Pancreas (tissue), 10 donors: ENCODE results near the gene VSIG10L2. TPM values are rescaled to one million over a fixed set of nuclear protein-coding genes. Genes with fewer than 3 reads are reported as not detected.

Experiments used
- ATAC-seq, 4 donors: fragments of 200-7000 bp; cut with Tn5 transposase; one replicate each; pipeline versions ENCODE4 v1.8.0 to v1.9.1; 2020; ENCODE audit warnings: mild to moderate bottlenecking in 4 of 4, moderate library complexity in 4 of 4
- DNase-seq, 6 donors: peaks; one replicate each; pipeline ENCODE4 v3.0.0-alpha.2; 2020
- FAIRE-seq: peaks from 2 replicates; lab custom pipeline; 2012; peaks lifted over from hg19 to GRCh38; lab: Jason Lieb, UNC
- H3K27ac ChIP-seq, 4 donors: fragments of 200-600 bp; sonication (generic); 1 replicate in 3 of 4; 2 replicates in 1 of 4; pipeline versions ENCODE4 v1.5.0 to v1.8.0; 2020
- H3K27me3 ChIP-seq, 4 donors: fragments of 200-600 bp; one replicate each; pipeline ENCODE4 v1.8.0; 2021
- H3K36me3 ChIP-seq, 3 donors: fragments of 200-600 bp; sonication (generic) in 1 of 3; one replicate each; pipeline versions ENCODE4 v1.5.0 to v1.8.0; 2020 to 2021
- H3K4me1 ChIP-seq, 3 donors: fragments of 200-600 bp; one replicate each; pipeline ENCODE4 v1.8.0; 2021
- H3K4me3 ChIP-seq, 4 donors: fragments of 200-600 bp; sonication (generic) in 2 of 4; one replicate each; pipeline versions ENCODE4 v1.5.0 to v1.8.0; 2020 to 2021
- H3K9me3 ChIP-seq, 4 donors: fragments of 200-600 bp; one replicate each; pipeline ENCODE4 v1.8.0; 2021
- WGBS, 2 donors: extraction: QIAGEN DNeasy Blood & Tissue Kit; methylation state at CpG; one replicate each; pipeline ENCODE4 v1.1.7; 2013; 5-methylcytosine and 5-hydroxymethylcytosine counted together
- intact Hi-C, 3 donors: fragments of 100-400 bp; cut with DNase I; formaldehyde crosslinking; loops; one replicate each; pipeline versions ENCODE4 v1.11.1 to v1.14.2; 2022
- polyA plus RNA-seq, 2 donors: library from polyadenylated mRNA; stranded (reverse); fragments of 200-250 nt; gene quantifications; one replicate each; pipeline ENCODE4 v1.2.3, GENCODE V29; 2013
- total RNA-seq, 6 donors: library from RNA; stranded (reverse); fragmentation: NEBNext Ultra II Directional in 4 of 6; extraction: Animal tissue kit (Norgen Biotek cat#: 25700) in 4 of 6; gene quantifications; one replicate each; pipeline versions ENCODE4 v1.2.1 to v1.2.4, GENCODE V29; 2021 to 2023
- TF ChIP-seq, protein P1 (sequence below), 4 donors: fragments of 200-600 bp; sonication (generic) in 3 of 4; IDR thresholded peaks; one replicate each; pipeline versions ENCODE4 v1.5.0 to v1.8.0; 2021; ENCODE audit warnings: antibody characterized with exemption in 4 of 4
- donor health status: healthy with polysubstance abuse.
- donor health status: DM: no; HTN: no; CAD: no; lungs with moderate emphysema.
- donor health status: DM: no; HTN: no; CAD: no.
- donor health status: control.
- donor health status: control.
- donor health status: Bipolar disorder and iron deficiency.
- donor health status: DM: yes; HTN: yes; CAD: no.
- donor health status: DM: no; HTN: no; CAD: no.
- donor health status: DM: no; HTN: no; CAD: no.
- donor health status: DM: yes; HTN: yes; CAD: no.

VSIG10L2 gene
- total and polyA plus RNA-seq, 8 donors = 0.14 to 0.52 (median 0.22) TPM; not detected in 4

DNA sequence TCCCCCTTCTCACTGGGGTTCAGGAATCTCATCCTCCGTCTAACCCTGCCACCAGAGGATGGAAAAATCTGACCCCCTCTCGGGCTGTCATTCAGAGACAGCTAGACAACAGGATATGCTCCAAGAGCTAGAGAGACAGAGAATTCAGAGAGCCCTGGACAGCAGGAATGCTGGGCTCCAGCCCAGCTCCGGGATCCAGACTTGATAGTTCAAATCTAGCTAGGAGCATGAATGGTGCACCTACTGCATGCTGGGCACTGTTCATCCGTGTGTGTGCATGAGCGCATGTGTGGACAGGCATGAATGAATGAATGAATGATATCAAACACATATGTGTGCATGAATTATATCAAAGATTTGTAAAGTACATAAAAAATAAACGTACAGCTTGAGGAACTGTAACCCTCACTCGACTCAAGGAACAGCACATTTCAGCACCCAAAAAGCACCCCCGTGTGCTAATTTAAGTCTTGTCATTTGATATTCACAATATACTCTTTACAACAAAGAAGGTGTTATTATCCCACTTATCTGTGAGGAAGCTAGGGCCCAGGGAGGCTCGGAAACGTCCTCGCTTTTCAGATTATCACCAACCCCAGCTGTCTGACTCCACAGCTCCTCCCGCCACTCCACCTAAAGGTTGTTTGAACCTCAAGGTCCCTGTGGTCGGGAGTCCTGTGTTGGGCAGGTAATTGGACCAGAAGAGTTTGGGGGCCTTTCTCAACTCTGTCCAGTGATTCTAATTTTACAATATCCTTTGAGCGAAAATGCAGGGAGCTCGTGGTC is 640 bp upstream of the VSIG10L2 start:
- 54 to 60% methylated on average over 15 of the region's 15 CpGs for WGBS, 2 donors
- TF ChIP-seq, protein P1, sequence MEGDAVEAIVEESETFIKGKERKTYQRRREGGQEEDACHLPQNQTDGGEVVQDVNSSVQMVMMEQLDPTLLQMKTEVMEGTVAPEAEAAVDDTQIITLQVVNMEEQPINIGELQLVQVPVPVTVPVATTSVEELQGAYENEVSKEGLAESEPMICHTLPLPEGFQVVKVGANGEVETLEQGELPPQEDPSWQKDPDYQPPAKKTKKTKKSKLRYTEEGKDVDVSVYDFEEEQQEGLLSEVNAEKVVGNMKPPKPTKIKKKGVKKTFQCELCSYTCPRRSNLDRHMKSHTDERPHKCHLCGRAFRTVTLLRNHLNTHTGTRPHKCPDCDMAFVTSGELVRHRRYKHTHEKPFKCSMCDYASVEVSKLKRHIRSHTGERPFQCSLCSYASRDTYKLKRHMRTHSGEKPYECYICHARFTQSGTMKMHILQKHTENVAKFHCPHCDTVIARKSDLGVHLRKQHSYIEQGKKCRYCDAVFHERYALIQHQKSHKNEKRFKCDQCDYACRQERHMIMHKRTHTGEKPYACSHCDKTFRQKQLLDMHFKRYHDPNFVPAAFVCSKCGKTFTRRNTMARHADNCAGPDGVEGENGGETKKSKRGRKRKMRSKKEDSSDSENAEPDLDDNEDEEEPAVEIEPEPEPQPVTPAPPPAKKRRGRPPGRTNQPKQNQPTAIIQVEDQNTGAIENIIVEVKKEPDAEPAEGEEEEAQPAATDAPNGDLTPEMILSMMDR (IDR thresholded peaks at IDR 0.05) = no peak
- Histone ChIP-seq H3K27ac (no peak overlapping the region), H3K9me3 (no peaks in the 10 kb centered on the region), H3K27me3 (no peaks in the 10 kb centered on the region), H3K4me3 (no peak overlapping the region), H3K4me1 (no peaks in the 10 kb centered on the region), H3K36me3 (no peaks in the 10 kb centered on the region)
- DNase-seq = no peak
- intact Hi-C loops = no loop called here
- FAIRE-seq = no peak
- ATAC-seq = no peak

DNA sequence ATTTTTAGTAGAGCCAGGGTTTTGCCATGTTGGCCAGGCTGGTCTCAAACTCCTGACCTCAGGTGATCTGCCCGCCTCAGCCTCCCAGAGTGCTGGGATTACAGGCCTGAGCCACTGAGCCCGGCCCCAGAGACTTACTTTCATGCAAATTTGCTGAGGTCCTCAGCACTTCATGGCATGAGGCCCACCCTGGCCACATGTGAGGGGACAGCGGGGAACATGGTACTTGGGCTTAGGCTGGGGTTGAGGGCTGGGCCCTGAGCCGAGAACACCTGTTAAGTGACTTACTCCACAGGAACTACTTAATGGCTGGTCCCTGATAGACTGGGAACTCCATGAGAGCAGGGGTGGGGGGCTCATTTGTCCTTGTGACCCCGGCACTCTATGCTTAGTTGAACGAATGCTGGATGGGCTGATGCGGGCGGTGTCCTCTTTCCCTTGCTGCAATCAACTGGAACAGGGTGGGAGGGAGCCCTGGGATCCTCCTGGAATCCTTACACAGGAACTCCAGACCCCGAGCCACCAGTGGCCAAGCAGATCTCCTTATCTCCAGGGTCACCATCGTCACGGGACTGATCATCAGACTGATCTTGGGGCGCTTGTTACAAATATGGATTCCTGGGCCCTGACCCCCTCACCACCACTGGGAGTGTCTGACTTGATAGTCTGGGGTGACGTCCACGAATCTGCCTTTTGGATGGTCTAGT is 1.0 kb downstream of the VSIG10L2 start:
- H3K4me3 ChIP-seq = no peak overlapping the region
- TF ChIP-seq, protein P1 (IDR thresholded peaks at IDR 0.05) = no peak
- no peak overlapping the region for H3K27ac ChIP-seq
- 79 to 88% methylated on average over 14 of the region's 14 CpGs for WGBS, 2 donors
- peaks cover 0 to 5% (median 0%) of the 10 kb centered on the region in 3 donors for H3K4me1 ChIP-seq
- intact Hi-C loops = no loop called here
- ATAC-seq = no peak
- no peaks in the 10 kb centered on the region for H3K27me3 ChIP-seq
- no peaks in the 10 kb centered on the region for H3K9me3 ChIP-seq
- FAIRE-seq = no peak
- no peaks in the 10 kb centered on the region for H3K36me3 ChIP-seq
- DNase-seq = no peak

DNA sequence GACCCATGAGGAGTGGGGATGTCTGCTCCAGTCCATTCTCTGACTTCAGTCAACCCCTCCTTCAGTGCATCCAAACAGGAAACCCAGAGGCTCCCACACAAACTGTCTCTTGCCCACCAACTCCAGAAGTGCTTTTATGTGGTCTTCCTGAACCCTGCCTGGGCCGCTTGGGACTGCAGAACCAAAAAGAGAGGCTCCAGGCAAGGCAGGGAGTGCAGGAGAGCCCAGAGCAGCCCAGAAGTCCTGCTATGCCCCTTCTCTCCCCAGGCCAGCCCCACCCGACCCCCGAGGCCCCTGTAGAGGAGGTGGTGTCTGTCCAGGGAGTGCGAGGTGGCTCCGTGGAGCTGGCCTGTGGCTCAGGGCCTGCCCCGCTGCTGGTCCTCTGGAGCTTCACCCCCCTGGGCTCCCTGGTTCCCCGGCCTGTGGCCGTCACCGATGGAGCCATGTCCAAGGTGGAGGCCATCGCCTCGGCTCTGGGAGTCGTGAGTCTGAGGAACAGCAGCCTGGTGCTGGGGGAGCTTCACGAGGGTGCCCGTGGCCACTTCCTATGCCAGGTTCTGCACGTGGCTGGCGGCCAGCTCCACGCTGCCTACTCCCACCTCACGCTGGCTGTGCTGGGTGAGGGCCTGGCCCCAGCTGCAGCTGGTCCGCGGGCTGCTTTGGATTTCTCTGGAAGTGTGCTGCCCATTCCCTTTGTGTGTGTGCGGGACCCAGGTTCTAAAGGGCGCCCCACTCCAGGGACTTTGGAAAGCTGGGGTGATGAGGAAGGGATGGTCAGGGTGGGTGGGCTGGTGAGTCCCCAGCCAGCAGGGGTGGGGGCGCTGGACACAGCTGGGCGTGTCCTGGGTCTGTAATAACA is 1.8 kb downstream of the VSIG10L2 start:
- DNase-seq (peak in 1 of 6 donors; percentile 71), FAIRE-seq (no peak), ATAC-seq (no peak)
- TF ChIP-seq, protein P1 (IDR thresholded peaks at IDR 0.05) = no peak
- H3K36me3 ChIP-seq = no peaks in the 10 kb centered on the region
- intact Hi-C loops = no loop called here
- no peak overlapping the region for H3K4me3 ChIP-seq
- WGBS, 2 donors = 78 to 82% methylated on average over 22 to 24 of the region's 24 CpGs
- peaks cover 0 to 7% (median 7%) of the 10 kb centered on the region in 3 donors for H3K4me1 ChIP-seq
- no peaks in the 10 kb centered on the region for H3K27me3 ChIP-seq
- no peak overlapping the region for H3K27ac ChIP-seq
- H3K9me3 ChIP-seq = no peaks in the 10 kb centered on the region

DNA sequence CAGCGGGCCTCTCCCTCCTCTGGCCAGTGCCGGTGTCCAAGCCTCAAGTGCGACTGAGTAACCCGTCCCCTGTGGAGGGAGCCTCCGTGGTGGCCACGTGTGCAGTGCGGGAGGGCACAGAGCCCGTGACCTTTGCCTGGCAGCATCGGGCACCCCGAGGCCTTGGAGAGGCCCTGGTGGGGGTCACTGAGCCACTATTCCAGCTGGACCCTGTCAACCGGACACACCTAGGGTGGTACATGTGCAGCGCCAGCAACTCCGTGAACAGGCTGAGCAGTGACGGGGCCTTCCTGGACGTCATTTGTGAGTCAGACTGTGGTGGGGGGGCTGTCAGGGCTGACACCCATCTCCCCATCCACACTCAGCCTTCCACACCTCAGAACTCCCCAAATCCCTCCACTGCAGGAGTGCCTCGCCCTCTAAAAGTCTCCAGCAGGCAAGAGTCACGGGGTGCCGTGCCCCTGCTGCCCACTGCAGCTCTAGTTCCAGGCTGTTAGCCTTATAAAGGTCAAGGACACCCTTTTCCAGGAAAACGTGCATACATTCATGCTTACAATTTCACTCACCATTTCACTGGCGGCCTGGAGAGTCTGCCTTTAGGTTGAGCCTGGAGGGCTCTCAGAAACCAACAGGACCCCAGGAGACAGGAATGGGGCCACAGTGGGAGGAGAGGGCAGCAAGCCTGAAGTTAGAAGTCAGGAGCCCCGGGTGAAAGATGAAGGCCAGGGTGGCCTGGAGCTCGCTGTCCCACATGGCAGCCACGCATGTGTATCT is 2.6 kb downstream of the VSIG10L2 start:
- H3K27ac ChIP-seq = no peak overlapping the region
- 75 to 76% methylated on average over 20 to 23 of the region's 23 CpGs for WGBS, 2 donors
- H3K4me3 ChIP-seq = no peak overlapping the region
- TF ChIP-seq, protein P1 (IDR thresholded peaks at IDR 0.05) = no peak
- H3K4me1 ChIP-seq = peaks cover 0 to 7% (median 7%) of the 10 kb centered on the region in 3 donors
- DNase-seq = no peak
- ATAC-seq = no peak
- intact Hi-C loops = no loop called here
- H3K9me3 ChIP-seq = no peaks in the 10 kb centered on the region
- H3K27me3 ChIP-seq = no peaks in the 10 kb centered on the region
- FAIRE-seq = no peak
- H3K36me3 ChIP-seq = no peaks in the 10 kb centered on the region
